NB4 (cell line): ENCODE data around the gene DDX60.

Experiments used
- DNase-seq: peaks from one replicate; pipeline ENCODE4 v3.0.0; 2010; ENCODE audit warnings: low read depth
- H3K4me3 ChIP-seq: one replicate; pipeline ENCODE4 v1.5.1; 2011; ENCODE audit warnings: mild to moderate bottlenecking, low read depth, low read length, moderate library complexity
- CTCF ChIP-seq: IDR thresholded peaks from one replicate; pipeline ENCODE4 v1.5.1; 2012; ENCODE audit warnings: low read depth, low read length
- MAX ChIP-seq: IDR thresholded peaks from 2 replicates; pipeline ENCODE4 v1.6.1; 2011; ENCODE audit warnings: low read depth, low read length
- MYC ChIP-seq: IDR thresholded peaks from 2 replicates; pipeline ENCODE4 v1.6.1; 2011; ENCODE audit warnings: low read depth, low read length
- POLR2A ChIP-seq: IDR thresholded peaks from 2 replicates; pipeline ENCODE4 v1.6.1; 2011; ENCODE audit warnings: mild to moderate bottlenecking; ENCODE audit not compliant: insufficient read length; ENCODE audit errors: extremely low read depth

The DDX60 gene

DNA sequence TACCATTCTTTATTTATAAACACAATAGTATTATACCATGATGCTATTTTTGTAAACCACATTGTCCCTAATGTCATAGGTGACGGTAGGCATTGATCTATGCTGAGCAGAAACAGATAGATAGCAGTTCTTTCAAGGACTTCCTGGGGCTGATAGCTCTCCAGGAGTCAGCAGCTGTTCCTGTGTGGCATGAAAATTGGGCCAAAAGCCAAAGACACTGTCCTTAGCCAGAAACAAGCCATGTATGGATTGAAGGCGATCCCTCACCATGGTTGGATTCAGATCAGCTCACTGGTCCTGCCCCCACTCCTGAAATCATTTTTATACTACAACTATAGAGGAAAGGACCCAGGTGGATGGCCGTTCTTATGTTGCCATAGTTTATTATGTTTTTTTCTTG lies 53.6 kb downstream of the DDX60 start:
- H3K4me3 ChIP-seq, result no peak overlapping the region
- TF ChIP-seq POLR2A (no peak), MYC (no peak), CTCF (no peak), MAX (no peak)
- no peak for DNase-seq

GRCh38 chr4:168263039-168263438 lies 55.5 kb downstream of the DDX60 start:
- TF ChIP-seq POLR2A (no peak), CTCF (no peak)
- no peak overlapping the region for H3K4me3 ChIP-seq

GRCh38 chr4:168259096-168259495 lies 59.5 kb downstream of the DDX60 start:
- H3K4me3 ChIP-seq, result no peak overlapping the region
- no peak for TF ChIP-seq MAX
- TF ChIP-seq POLR2A, result no peak
- no peak for TF ChIP-seq CTCF
- no peak for TF ChIP-seq MYC
- no peak for DNase-seq

More at GRCh38 chr4:168263039-168263438, 55.5 kb downstream of the DDX60 start:
- DNase-seq, result no peak

- no peak for TF ChIP-seq CTCF
- no peak for TF ChIP-seq MYC
- TF ChIP-seq POLR2A, result no peak
- H3K4me3 ChIP-seq, result no peak overlapping the region
- peak; percentile 33 for DNase-seq
Measured at GRCh38 chr4:168257768-168258167, 60.8 kb downstream of the DDX60 start.

DNA sequence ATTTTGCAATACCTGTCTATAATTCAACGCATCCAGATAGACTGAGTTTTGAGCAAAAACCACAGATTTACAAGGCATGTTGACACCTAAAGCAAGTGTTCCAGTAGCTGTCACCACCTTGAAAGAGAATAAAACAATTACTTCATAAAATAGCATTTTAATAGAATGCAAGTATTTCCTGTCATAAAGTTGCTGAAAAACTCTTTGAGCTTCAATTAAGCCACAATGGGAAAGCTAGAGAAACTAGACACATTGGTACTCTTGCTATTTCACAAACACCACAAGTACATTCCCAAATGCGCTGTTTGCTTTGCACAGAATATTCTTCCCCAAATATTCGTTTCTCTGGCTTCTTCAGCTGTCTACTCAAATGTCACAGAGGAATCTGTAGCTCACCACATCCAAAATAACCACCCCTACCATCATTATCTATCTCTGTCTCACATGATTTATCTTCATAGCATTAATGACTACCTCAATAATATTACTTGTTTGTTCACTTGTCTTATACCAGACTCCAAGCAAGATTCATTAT lies 70.3 kb downstream of the DDX60 start:
- TF ChIP-seq CTCF (no peak), MYC (no peak), MAX (no peak), POLR2A (no peak)
- no peak overlapping the region for H3K4me3 ChIP-seq
- DNase-seq, result no peak

GRCh38 chr4:168247603-168248002 lies 70.9 kb downstream of the DDX60 start:
- TF ChIP-seq CTCF (no peak), MAX (no peak), MYC (no peak), POLR2A (no peak)
- no peak overlapping the region for H3K4me3 ChIP-seq
- no peak for DNase-seq
